Stimulated activated CD4-positive, alpha-beta T cell treated with anti-CD3 and anti-CD28 coated beads, Interleukin-1b, Interleukin-23, amount 100 ng/mL, for 48 hours (primary cell): ENCODE data around the gene HDAC4.

Experiments used
- DNase-seq: peaks from one replicate; pipeline ENCODE4 v3.0.0-alpha.2; 2020

HDAC4 gene

DNA sequence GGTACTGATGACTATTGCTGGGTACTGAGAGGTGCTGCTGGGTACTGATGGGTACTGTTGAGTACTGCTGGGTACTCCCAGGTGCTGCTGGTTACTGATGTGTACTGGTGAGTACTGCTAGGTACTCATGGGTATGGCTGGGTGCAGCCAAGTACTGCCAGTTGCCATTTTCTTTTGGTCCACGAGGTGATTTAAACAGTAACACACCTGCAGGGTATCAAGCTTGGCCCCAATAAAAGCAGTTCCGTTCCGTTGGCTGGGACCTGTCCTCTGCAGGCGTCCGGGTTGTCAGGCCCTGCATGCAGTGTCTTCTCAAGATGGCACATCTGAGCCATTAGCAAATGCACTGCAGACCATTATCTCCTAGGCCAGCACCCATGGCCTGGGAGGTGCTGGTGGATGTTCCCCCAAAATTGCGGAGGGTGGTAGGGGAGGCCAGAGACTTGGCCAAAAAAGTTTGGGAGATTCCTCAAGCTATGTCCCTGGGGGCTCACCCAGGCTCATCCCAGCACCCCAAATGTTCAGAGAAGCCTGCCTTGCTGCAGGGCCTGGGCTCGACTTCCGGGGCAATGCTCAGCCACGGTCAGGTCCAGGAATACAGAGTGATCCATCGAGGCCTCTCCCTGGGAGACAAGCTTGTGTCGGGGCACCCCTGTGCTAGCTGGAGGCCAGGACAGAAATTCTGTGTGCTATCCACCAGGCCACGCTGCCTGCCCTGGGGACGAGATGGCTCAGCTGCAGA lies 387.7 kb downstream of the HDAC4 start:
- no peak for DNase-seq

DNA sequence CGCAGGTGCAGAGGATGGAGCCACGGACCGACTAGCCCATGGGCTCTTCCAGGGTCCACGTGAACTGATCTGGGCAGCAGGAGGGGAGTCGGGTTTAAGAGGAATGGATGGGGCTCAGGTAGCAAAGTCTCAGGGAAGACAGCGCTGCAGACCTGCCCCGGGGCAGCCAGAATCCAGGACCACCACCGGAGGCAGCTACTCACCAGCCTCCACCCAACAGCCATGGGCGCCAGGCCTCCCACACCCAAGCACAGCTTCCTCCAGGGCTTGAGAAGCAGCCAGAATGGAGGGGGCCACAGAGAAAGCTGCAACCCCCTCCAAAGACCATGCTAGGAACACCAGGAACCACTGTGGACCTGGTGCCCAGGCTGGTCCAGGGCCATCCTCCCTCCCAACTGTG lies 388.6 kb downstream of the HDAC4 start:
- DNase-seq = no peak

DNA sequence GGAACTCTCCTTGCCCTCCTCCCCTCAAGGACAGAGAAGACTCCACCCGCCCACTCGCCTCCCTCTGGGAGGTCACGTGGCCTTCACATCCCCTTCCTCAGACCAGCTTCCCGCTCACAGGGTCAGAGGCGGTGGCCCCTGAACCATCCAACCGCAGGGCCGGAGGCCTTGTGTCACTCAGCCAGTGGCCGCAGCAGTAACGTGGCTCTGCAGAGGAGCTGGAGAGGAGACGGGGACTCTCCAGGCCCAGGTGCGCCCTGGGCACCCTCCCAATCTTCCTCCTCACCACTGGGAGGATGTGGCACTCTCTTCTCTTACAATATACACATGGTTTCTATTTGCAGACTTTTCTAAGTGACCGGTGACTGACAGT lies 391.2 kb downstream of the HDAC4 start:
- no peak for DNase-seq

DNA sequence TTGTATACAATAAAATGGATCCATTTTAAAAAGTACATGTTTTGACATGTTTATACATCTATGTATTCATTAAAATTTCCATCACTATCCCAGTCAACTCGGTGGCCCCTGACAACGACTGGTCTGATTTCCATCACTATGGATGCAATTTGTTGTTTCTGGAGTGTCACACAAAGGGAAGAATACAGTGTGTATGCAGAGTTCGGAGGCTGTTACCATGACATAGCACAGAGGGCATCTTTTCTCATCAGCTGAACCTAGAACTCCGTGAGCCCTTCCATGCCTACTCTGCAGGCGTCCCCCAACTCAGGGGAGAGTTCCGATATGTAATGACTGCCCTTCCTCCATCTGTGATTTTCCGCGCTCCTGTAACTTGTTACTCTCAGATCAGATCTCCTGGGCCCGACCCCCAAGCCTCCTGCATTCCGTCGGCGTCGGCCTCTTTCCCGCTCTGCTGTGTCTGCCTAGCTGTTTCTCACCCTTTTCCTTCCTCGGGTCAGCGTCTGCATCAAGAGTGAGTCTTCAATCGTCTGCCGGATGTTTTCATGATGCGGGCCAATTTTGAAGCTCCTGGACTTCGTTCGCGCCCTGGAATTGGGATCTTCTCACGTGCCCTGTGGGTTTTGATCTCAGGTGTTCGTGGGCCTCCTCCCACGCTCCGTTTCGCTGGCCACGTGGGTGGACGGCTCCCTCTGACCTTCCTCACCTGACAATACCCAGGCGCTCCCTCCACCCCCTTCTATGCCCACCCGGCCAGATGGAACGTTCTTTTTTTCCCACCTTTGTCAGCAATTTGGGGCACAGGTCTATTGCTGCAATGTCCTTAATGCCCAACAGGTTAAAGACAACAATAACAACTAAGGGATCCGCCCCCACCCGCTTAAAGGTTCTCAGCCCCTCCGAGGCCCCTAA lies 391.9 kb downstream of the HDAC4 start:
- no peak for DNase-seq

- DNase-seq = no peak
Measured at GRCh38 chr2:239008004-239008403, 392.8 kb downstream of the HDAC4 start.

- DNase-seq = no peak
Measured at GRCh38 chr2:239006622-239007285, 394.1 kb downstream of the HDAC4 start.

DNA sequence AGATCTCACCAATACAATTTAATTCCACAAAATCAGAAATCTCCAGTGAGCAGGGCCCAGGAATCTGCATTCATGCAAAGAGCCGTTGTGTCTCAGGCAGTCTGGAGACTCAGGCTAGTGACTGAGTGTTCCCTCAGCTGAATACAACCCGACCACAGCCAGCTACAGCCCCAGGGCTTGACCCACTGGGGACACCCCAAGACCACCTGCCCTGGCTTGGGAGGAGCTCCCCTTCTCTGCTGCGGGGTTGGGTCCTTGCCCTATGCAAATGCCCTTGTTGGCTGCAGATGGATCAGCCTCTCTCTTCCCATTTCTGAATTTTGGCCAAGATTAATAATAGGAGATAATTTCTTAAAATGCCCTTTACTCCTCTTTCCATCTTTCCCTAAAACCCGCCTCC lies 395.2 kb downstream of the HDAC4 start:
- no peak for DNase-seq

DNA sequence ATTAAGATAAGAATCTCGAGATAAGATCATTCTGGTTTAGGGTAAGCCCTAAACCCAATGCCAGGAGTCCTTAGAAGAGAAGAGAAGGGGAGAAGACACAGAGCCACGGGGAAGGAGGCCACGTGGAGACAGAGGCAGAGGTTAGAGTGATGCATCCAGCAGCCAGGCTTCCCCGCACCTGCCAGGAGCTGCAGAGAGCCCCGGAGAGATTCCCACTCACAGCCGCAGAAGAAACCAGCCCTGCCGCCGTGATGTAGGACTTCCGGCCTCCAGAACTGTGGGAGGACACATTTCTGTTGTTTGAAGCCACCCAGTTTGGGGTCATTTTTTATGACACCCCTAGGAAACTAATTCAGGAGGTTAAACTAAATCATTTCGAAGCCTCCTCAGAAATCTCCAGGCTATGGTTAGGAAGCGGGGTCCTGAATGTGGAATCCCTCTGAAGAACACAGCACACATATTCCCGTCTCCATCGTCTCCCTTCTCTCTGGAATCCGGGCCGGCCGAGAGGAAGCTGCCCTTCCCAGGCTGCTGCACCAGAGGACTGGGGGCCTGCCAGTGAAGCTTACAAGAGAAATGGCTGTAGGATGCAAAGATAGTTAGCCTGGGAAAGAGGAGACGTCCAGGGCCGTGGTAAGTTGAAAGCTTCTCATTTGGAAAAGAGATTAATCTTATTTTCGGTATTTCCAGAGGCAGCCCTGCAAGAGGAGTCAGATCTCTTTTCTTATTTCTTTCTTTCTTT lies 396.4 kb downstream of the HDAC4 start:
- no peak for DNase-seq

DNA sequence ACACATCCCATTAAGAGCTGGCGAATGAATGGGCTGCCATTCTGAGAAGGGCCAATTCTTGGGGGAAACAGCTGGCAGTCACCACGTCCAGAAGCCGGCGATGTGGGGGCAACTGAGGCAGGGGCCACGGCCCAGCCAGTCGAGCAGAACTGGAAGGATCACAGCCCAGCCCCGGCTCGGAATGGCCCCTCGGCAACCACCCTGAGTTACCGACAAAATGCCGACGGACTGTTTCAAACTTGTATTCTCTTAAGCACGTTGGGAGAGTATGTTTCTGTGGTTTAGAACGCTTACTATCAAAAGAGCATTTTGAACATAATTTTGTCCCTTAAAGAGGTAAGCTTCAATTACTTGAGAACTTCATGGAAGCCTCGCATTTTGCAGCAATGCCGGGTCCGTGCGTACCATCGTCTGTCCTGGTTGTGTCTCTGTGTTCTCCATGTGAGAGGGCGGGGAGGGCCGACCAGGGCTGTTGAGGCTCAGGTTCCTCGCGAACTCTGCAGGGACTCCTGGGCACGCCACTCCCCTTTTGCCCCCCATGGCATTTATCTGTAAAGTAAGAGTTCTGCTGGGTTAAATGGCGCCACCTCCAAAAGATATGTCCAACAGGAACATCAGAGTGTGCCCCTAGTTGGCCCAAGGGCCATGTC lies 397.1 kb downstream of the HDAC4 start:
- DNase-seq = no peak

DNA sequence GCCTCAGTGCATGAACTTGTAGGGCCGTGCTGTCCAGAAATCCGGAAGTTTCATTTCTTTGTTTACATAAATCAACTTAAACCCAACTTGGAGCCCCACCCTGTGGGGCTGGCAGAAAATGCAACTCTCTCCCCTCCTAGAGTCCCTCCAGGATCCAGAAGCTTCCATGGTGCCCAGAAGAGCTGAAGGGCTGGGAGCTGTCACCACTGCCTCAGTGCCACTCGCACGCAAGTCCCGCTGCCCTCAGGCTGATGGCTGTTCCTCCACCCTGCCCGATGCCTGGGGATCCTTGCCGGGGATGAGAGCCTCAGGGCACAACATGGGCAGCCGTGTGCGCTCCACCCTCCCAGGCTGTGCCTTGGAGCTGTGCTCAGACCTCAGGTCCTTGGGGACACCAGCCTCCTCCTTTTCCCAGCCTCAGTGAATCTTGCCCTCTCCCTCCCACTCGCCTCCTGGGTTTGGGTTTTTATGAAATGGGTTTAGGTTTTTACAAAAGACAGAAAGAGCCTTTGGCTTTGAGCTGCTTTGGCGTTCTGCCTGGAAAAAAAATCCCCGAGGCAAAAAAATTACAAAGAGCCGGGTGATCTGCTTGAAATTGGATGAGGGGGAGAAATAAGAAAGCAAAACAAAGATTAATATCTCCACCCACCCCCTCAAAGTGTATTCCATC lies 397.7 kb downstream of the HDAC4 start:
- no peak for DNase-seq

DNA sequence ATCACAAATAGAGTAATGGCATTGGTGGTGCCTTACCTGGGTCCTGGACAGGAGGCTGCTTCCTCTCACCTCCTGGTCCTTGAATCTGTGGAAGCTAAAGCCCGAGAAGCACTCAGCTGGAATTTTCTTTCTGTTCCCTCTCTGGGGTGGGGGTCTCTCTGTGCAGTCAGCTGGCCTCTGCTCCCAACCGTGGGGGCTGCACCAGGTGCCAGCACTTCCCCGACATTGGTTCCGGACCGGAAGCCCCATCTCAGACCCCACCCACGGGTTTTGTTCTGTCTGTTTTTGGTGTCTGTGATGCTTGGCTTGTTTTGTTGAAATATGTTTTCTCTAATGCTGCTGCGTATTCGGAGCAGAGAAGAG lies 398.2 kb downstream of the HDAC4 start:
- DNase-seq = no peak

- no peak for DNase-seq
Measured at GRCh38 chr2:239001794-239002193, 399.0 kb downstream of the HDAC4 start.

GRCh38 chr2:239000500-239001073 lies 400.2 kb downstream of the HDAC4 start:
- DNase-seq = no peak

DNA sequence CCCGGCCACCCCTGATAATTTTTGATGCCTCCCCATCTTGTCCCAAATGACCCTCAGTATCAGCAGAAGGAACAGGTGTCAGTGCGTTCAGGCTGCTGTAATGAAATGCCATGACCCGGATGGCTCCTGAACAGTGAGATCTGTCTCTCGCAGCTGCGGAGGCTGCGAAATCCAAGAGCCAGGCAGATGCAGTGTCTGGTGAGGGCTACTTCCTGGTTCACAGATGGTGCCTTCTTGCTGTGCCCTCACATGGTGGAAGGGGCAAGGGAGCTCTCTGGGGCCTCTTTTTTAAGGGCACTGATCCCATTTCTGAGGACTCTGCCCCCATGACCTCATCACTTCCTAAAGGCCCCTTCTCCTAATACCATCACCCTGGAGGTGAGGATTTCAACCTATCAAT lies 400.7 kb downstream of the HDAC4 start:
- DNase-seq = no peak

DNA sequence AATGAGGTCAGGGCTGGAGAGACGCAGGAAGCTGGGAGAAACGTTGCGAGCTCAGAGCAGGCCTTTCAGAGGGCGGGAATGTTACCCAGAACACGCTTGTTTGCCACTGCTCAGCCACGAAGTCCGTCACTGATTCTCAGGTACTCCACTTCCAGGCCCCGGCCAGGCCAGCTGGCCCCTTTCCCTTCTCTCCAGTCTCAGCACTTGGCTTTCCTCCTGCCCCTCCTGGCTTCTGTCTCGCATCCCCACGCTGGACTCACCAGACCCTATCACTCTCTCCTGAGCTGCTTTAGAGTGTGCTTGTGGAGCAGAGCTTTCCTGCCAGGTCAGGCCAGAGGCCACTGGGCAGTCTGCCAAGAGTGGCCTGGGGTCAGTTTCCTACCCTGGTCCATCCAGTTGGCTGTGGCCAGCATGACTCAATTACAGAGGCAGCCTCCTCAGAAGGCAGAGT lies 401.5 kb downstream of the HDAC4 start:
- no peak for DNase-seq

DNA sequence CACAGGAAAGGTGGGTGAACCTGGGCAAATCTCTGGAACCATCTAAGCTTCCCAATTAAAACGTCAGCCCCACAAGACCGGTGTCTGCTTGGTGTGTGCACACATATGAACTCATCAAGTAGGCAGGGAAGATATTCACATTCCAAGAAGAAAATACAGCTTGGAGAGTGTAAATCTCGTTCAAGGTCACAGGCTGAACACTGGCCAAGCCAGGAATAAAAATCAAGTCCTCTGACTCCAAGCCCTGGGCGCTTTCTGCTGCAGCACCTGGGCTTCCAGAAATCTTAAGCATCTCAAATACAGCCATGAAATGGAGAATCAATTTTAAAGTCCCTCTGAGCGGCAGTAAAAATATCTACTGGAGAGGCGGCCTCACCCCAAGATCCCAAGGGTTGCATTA lies 402.0 kb downstream of the HDAC4 start:
- DNase-seq = no peak
